ENCODE measurements around the gene ERVW-1.
"Not testable (repeated sequence)": the region's sequence is repeated elsewhere in the genome, so short reads cannot be mapped to it uniquely, and the experiment has no call there.

ERVW-1 gene, protein sequence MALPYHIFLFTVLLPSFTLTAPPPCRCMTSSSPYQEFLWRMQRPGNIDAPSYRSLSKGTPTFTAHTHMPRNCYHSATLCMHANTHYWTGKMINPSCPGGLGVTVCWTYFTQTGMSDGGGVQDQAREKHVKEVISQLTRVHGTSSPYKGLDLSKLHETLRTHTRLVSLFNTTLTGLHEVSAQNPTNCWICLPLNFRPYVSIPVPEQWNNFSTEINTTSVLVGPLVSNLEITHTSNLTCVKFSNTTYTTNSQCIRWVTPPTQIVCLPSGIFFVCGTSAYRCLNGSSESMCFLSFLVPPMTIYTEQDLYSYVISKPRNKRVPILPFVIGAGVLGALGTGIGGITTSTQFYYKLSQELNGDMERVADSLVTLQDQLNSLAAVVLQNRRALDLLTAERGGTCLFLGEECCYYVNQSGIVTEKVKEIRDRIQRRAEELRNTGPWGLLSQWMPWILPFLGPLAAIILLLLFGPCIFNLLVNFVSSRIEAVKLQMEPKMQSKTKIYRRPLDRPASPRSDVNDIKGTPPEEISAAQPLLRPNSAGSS

DNA sequence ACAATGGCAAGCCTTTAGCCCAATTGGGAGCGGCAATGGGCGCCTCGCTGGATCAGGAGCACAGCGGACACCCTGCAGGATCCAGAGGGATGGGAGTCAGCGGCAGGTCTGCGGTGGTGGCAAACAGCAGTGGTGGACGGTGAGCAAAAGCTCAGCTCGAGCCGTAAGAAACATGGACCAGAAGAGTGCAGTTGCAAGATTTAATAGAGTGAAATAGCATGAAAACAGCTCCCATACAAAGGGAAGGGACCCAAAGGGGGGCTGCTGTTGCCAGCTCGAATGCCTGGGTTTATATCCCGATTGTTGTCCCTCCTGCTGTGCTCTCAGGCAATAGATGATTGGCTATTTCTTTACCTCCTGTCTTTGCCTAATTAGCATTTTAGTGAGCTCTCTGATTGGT is at the start of gene ERVW-1:
Gene ERVW-1 (minus strand): TSS at position 266 of the 400 bp plus-strand sequence. CDS start 7,565 bp downstream, outside the sequence.
- not testable (repeated sequence) for H3K36me3 ChIP-seq (ENCODE audit: control insufficient read depth, insufficient read depth, low read length); DNase-seq (ENCODE audit: low read depth, low spot score); H3K4me1 ChIP-seq (ENCODE audit: control insufficient read depth, insufficient read depth, low read length); H3K9me3 ChIP-seq (ENCODE audit: control insufficient read depth, insufficient read depth, low read length); H3K27ac ChIP-seq (ENCODE audit: low read length); H3K27me3 ChIP-seq (ENCODE audit: control insufficient read depth, insufficient read depth, low read length); H3K4me3 ChIP-seq (ENCODE audit: low read length)
- no CpG with 5 or more reads among the region's 11 CpGs for WGBS (ENCODE audit: insufficient coverage, insufficient read length)

DNA sequence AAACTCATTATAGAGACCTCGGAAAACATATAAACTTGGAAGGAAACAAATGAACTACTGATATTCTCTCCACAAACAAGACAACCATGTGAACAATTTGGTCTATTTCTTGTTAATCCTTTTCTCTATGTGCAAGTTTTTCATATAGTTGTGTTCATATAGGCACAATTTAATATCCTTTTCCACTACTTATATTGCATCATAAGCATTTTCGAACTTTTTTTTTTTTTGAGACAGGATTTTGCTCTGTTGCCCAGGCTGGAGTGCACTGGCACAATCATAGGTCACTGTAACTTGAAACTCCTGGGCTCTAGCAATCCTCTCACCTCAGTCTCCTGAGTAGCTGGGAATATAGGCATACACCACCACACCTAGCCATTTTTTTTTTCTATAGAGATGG is 45.4 kb upstream of the ERVW-1 start:
- no peak for DNase-seq (ENCODE audit: low read depth, low spot score)
- Histone ChIP-seq H3K4me3 (ENCODE audit: low read length) (no peak overlapping the region), H3K36me3 (ENCODE audit: control insufficient read depth, insufficient read depth, low read length) (no peaks in the 10 kb centered on the region), H3K4me1 (ENCODE audit: control insufficient read depth, insufficient read depth, low read length) (no peaks in the 10 kb centered on the region), H3K27me3 (ENCODE audit: control insufficient read depth, insufficient read depth, low read length) (no peaks in the 10 kb centered on the region), H3K9me3 (ENCODE audit: control insufficient read depth, insufficient read depth, low read length) (no peaks in the 10 kb centered on the region), H3K27ac (ENCODE audit: low read length) (no peak overlapping the region)
- no CpG with 5 or more reads among the region's 2 CpGs for WGBS (ENCODE audit: insufficient coverage, insufficient read length)

DNA sequence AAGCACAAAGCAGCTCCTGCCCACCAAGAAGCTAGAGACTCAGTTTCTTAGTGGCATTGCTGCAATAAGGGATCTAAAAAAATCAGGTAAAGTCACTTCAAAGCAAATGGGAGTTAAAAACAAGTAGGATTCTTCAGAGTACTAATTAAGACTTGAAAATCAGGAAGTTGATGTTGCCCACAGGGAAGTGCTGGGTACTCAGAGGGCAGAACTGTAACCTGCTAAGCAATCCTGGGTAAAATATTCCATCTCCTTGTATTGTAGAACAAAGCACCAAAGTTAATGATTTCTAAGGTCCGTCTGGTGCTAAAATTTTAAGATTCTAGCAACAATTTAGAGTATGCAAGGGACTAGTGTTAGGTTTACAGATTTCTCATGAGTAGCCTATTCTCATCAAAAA is 42.3 kb upstream of the ERVW-1 start:
- Histone ChIP-seq H3K27me3 (ENCODE audit: control insufficient read depth, insufficient read depth, low read length) (no peaks in the 10 kb centered on the region), H3K9me3 (ENCODE audit: control insufficient read depth, insufficient read depth, low read length) (no peaks in the 10 kb centered on the region), H3K4me1 (ENCODE audit: control insufficient read depth, insufficient read depth, low read length) (no peaks in the 10 kb centered on the region), H3K4me3 (ENCODE audit: low read length) (no peak overlapping the region), H3K36me3 (ENCODE audit: control insufficient read depth, insufficient read depth, low read length) (no peaks in the 10 kb centered on the region), H3K27ac (ENCODE audit: low read length) (no peak overlapping the region)
- no CpG with 5 or more reads among the region's 1 CpG for WGBS (ENCODE audit: insufficient coverage, insufficient read length)
- no peak for DNase-seq (ENCODE audit: low read depth, low spot score)

DNA sequence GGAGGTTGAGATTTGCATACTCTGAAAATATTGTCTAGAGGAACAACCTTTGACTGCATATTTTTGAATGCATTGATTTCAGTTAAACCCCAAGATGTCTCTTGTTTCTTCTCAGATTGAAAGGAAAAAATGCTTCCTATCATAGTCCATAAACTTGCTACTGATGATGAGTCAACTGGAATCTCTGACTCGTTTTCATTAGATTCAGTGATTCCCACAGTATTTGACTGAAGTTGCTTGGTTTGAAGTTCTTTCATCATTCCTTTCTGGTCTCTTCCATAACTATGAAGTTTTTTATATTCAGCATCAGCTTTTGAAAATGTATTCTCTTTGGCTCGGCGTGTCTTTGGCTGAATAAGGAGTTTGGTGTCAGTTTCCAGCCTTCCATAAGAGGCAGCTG is 39.9 kb upstream of the ERVW-1 start:
- no peak overlapping the region for H3K27ac ChIP-seq (ENCODE audit: low read length)
- H3K4me1 ChIP-seq (ENCODE audit: control insufficient read depth, insufficient read depth, low read length): no peaks in the 10 kb centered on the region
- H3K9me3 ChIP-seq (ENCODE audit: control insufficient read depth, insufficient read depth, low read length): no peaks in the 10 kb centered on the region
- DNase-seq (ENCODE audit: low read depth, low spot score): no peak
- no peak overlapping the region for H3K4me3 ChIP-seq (ENCODE audit: low read length)
- WGBS (ENCODE audit: insufficient coverage, insufficient read length): no CpG with 5 or more reads among the region's 3 CpGs
- H3K27me3 ChIP-seq (ENCODE audit: control insufficient read depth, insufficient read depth, low read length): no peaks in the 10 kb centered on the region
- H3K36me3 ChIP-seq (ENCODE audit: control insufficient read depth, insufficient read depth, low read length): no peaks in the 10 kb centered on the region

DNA sequence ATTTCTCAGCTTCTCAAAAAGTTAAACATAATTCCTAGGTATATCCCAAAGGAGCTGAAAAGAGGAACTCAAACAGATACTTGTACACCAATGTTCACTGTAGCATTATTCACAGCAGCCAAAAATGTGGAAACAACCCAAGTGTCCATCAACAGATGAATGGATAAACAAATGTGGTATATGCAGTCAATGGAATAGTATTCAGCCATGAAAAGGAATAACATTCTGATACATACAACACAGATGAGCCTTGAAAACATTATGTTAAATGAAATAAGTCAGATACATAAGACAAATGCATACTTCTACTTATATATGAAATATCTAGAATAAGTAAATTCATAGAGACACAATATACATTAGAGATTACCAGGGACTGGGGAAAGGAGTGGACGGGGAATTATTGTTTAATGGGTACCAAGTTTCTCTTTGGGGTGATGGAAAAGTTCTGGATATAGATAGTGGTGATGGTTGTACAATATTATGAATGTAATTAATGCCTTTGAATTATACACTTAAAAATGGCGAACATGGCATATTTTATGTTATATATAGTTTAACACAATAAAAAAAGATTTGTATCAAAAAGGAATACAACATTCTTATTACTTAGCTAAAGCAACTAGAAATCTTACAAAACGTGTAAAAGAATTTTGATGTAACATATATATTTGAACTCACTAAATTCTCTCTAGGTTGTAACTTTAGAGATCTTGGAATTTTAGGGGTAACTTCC is 35.6 kb upstream of the ERVW-1 start:
- WGBS (ENCODE audit: insufficient coverage, insufficient read length): no CpG with 5 or more reads among the region's 3 CpGs
- H3K36me3 ChIP-seq (ENCODE audit: control insufficient read depth, insufficient read depth, low read length): no peaks in the 10 kb centered on the region
- DNase-seq (ENCODE audit: low read depth, low spot score): no peak

DNA sequence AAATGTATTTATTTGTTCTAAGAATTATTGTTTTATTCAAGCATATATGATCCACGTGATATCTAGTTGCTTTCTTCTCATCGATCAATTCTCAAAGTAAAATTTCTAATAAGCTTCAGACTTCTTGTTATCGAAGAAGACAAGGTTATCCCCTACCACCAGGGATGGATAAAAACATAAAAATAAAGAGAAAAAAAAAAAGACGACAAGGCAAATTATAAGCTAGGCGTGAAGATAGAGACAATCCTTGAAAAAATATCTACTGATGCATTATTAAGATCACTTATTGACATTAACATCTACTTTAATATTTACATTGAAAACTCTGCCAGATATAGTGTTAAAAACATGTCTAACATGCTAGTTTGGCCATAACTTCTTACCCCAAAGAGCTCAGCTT is 31.2 kb upstream of the ERVW-1 start:
- no peaks in the 10 kb centered on the region for H3K27me3 ChIP-seq (ENCODE audit: control insufficient read depth, insufficient read depth, low read length)
- no peaks in the 10 kb centered on the region for H3K4me1 ChIP-seq (ENCODE audit: control insufficient read depth, insufficient read depth, low read length)
- DNase-seq (ENCODE audit: low read depth, low spot score): no peak
- no peaks in the 10 kb centered on the region for H3K9me3 ChIP-seq (ENCODE audit: control insufficient read depth, insufficient read depth, low read length)
- H3K36me3 ChIP-seq (ENCODE audit: control insufficient read depth, insufficient read depth, low read length): no peaks in the 10 kb centered on the region
- H3K4me3 ChIP-seq (ENCODE audit: low read length): no peak overlapping the region
- H3K27ac ChIP-seq (ENCODE audit: low read length): no peak overlapping the region
- WGBS (ENCODE audit: insufficient coverage, insufficient read length): no CpG with 5 or more reads among the region's 5 CpGs

More for the DNA sequence above, 35.6 kb upstream of the ERVW-1 start:
- Histone ChIP-seq H3K27ac (ENCODE audit: low read length) (no peak overlapping the region), H3K27me3 (ENCODE audit: control insufficient read depth, insufficient read depth, low read length) (no peaks in the 10 kb centered on the region), H3K4me3 (ENCODE audit: low read length) (no peak overlapping the region), H3K4me1 (ENCODE audit: control insufficient read depth, insufficient read depth, low read length) (no peaks in the 10 kb centered on the region), H3K9me3 (ENCODE audit: control insufficient read depth, insufficient read depth, low read length) (no peaks in the 10 kb centered on the region)

DNA sequence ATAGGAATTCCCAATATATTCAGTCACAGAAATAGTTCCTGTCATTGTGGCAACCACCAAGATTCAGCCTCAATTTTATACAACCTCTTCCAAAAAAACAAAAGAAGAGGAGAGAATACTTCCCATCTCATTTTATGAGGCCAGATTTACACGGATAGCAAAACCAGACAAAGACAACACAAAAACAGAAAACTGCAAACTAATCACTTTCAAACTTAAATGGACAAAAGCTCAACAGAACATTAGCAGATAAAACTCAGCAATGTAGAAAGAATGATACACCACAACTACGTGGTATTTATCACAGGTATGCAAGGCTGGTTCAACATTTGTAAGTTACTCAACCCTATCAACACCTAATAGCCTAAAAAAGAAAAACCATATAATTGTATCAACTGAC is 28.6 kb upstream of the ERVW-1 start:
- WGBS (ENCODE audit: insufficient coverage, insufficient read length): no CpG with 5 or more reads among the region's 2 CpGs
- H3K9me3 ChIP-seq (ENCODE audit: control insufficient read depth, insufficient read depth, low read length): no peaks in the 10 kb centered on the region
- no peaks in the 10 kb centered on the region for H3K36me3 ChIP-seq (ENCODE audit: control insufficient read depth, insufficient read depth, low read length)
- no peak for DNase-seq (ENCODE audit: low read depth, low spot score)
- no peak overlapping the region for H3K27ac ChIP-seq (ENCODE audit: low read length)
- no peaks in the 10 kb centered on the region for H3K27me3 ChIP-seq (ENCODE audit: control insufficient read depth, insufficient read depth, low read length)
- no peak overlapping the region for H3K4me3 ChIP-seq (ENCODE audit: low read length)
- H3K4me1 ChIP-seq (ENCODE audit: control insufficient read depth, insufficient read depth, low read length): no peaks in the 10 kb centered on the region

DNA sequence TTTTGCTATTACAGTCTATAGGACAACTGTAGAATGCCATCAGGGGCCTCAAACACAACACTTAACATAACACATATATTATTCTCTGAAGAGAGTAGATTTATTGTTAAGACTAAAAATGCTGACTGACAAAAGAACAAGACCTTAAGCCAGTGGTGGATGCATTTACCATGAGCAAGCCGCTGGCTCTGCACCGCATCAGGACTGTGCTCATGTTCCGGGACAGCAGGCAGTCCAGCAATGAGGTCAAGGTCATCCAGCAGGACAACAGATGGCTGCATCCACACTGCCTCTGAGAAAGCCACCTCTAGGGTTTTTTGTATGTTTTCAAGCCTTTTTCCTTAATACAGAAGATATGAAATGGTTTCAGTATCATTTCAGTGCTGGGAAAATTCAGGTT is 26.8 kb upstream of the ERVW-1 start:
- Histone ChIP-seq H3K9me3 (ENCODE audit: control insufficient read depth, insufficient read depth, low read length) (no peaks in the 10 kb centered on the region), H3K36me3 (ENCODE audit: control insufficient read depth, insufficient read depth, low read length) (peaks cover 6% of the 10 kb centered on the region; the same call in 1 of the 2 replicates), H3K4me1 (ENCODE audit: control insufficient read depth, insufficient read depth, low read length) (no peaks in the 10 kb centered on the region), H3K4me3 (ENCODE audit: low read length) (no peak overlapping the region), H3K27ac (ENCODE audit: low read length) (no peak overlapping the region), H3K27me3 (ENCODE audit: control insufficient read depth, insufficient read depth, low read length) (no peaks in the 10 kb centered on the region)
- WGBS (ENCODE audit: insufficient coverage, insufficient read length): no CpG with 5 or more reads among the region's 3 CpGs
- DNase-seq (ENCODE audit: low read depth, low spot score): no peak

DNA sequence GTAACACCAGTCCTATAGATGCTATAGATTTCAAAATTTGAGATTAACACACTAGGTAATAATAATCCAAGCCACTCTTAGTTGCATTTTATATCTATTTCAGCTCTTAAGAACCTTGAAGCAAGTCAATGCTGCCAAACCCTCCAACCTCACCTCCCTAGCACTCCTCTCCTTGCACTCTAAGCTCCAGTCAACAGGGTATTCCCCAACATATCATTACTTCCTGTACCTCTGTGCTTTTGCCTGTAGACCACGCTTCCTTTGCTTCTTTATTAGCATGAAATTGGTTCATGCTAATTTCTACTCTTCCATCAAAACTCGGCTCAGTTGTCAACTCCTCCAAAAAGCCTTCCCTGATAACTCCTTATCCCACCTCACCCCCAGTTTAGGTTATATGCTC is 26.0 kb upstream of the ERVW-1 start:
- Histone ChIP-seq H3K27me3 (ENCODE audit: control insufficient read depth, insufficient read depth, low read length) (no peaks in the 10 kb centered on the region), H3K27ac (ENCODE audit: low read length) (no peak overlapping the region), H3K36me3 (ENCODE audit: control insufficient read depth, insufficient read depth, low read length) (peaks cover 6% of the 10 kb centered on the region; the same call in 1 of the 2 replicates), H3K9me3 (ENCODE audit: control insufficient read depth, insufficient read depth, low read length) (no peaks in the 10 kb centered on the region), H3K4me3 (ENCODE audit: low read length) (no peak overlapping the region), H3K4me1 (ENCODE audit: control insufficient read depth, insufficient read depth, low read length) (no peaks in the 10 kb centered on the region)
- no CpG with 5 or more reads among the region's 2 CpGs for WGBS (ENCODE audit: insufficient coverage, insufficient read length)
- no peak for DNase-seq (ENCODE audit: low read depth, low spot score)

DNA sequence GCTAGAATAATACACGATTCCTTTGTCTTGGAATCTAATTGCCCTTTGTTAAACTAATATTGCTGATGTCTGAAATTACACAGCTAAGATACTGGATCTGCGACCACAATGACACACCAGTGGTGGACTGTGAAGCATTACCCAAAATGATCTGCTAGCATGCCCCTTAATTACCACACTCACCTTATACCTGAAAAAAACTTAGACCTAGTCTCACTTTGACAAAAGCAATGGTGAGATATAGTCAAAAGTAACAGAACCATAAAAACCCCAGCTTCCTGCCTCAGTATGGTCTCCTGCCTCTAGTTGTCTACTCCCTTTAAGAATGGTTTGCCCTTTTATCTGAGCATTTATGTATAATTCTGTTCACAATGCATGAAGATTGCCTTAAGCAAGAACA is 20.8 kb upstream of the ERVW-1 start:
- Histone ChIP-seq H3K4me3 (ENCODE audit: low read length) (no peak overlapping the region), H3K27ac (ENCODE audit: low read length) (no peak overlapping the region), H3K36me3 (ENCODE audit: control insufficient read depth, insufficient read depth, low read length) (peaks cover 6% of the 10 kb centered on the region; the same call in 1 of the 2 replicates), H3K9me3 (ENCODE audit: control insufficient read depth, insufficient read depth, low read length) (no peaks in the 10 kb centered on the region), H3K27me3 (ENCODE audit: control insufficient read depth, insufficient read depth, low read length) (no peaks in the 10 kb centered on the region; the same call in 1 of the 2 replicates), H3K4me1 (ENCODE audit: control insufficient read depth, insufficient read depth, low read length) (no peaks in the 10 kb centered on the region)
- no peak for DNase-seq (ENCODE audit: low read depth, low spot score)
- WGBS (ENCODE audit: insufficient coverage, insufficient read length): no CpG with 5 or more reads among the region's 2 CpGs
